Measurements from ENCODE around the gene DHRS3.
"Not testable (repeated sequence)": the region's sequence is repeated elsewhere in the genome, so short reads cannot be mapped to it uniquely, and the experiment has no call there.

Gene DHRS3

GRCh38 chr1:12617901-12618660, at the start of gene DHRS3:
Gene DHRS3, minus strand, starts transcription at chr1:12618210. Its CDS starts 862 bp downstream, at chr1:12617348.
- DNase-seq = peak in 3 of 4 experiments; percentile 40 to 59 (median 51)

- DNase-seq = no peak
Measured at GRCh38 chr1:12666141-12666735, 48.2 kb upstream of the DHRS3 start.

DNA sequence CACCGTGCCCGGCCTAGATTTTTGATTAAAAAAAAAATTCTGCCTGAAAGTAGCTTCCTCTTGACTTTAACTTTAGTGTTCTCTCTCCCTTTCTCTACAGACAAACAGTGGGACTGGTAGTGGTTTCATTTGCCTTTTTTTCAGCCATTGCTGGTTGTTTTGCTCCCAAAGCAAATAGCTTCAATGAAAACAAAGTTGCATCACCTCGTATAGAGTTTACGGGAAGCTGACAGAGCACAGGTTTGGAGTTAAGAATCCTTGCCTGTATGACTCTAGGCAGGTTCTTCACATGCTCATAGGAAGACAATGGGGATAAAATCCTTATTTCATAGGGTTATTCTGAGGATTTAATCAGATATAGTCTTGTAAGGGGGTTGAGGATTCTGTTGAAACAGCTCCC, 47.5 kb upstream of the DHRS3 start:
- DNase-seq = no peak

DNA sequence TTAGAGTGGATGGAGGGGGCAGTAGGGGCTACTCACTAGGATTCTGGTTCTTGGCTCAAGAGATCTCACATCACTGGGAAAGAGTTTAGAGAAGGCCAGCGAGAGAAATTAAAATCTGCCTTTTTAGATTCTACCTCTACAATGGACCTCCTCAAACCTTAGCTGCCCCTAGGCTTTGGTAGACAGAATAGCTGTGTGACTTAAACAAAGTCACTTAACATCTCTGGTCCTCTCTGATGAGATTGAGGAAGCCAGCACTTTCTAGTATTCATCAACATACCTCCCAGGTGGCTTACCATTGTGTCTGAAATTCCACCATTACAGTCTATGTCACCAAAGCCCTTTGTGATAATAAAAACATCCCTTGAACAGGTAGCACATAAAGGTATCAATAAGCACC, 44.5 kb upstream of the DHRS3 start:
- DNase-seq = no peak

DNA sequence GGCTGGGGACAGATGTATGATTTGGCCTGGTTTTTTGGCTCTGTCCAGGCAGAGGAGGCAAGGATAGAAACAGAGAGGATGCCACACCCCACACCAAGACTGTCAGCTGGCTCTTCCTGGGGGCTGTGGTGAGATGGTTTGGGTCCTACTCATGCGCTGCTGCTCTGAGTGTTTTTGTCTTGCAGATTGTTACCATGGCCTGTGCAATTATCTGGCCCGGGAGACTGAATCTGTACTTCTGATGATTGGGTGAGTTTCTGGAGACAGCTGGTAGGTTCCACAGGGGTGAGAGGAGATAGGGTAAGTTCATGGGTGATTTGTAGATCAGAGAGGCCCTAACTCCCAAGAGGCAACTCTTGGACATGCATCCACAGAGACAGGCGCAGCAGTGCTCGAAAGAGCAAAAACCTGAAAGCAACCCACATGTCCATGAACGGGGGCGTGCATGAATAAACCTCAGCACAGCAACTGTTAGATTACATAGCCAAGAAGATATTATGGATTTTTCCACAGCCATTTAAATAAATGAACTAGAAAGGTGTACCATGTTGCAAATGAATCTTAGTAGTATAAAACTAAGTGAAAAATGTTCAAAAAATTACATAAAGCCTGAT, 43.7 kb upstream of the DHRS3 start:
- no peak for DNase-seq

DNA sequence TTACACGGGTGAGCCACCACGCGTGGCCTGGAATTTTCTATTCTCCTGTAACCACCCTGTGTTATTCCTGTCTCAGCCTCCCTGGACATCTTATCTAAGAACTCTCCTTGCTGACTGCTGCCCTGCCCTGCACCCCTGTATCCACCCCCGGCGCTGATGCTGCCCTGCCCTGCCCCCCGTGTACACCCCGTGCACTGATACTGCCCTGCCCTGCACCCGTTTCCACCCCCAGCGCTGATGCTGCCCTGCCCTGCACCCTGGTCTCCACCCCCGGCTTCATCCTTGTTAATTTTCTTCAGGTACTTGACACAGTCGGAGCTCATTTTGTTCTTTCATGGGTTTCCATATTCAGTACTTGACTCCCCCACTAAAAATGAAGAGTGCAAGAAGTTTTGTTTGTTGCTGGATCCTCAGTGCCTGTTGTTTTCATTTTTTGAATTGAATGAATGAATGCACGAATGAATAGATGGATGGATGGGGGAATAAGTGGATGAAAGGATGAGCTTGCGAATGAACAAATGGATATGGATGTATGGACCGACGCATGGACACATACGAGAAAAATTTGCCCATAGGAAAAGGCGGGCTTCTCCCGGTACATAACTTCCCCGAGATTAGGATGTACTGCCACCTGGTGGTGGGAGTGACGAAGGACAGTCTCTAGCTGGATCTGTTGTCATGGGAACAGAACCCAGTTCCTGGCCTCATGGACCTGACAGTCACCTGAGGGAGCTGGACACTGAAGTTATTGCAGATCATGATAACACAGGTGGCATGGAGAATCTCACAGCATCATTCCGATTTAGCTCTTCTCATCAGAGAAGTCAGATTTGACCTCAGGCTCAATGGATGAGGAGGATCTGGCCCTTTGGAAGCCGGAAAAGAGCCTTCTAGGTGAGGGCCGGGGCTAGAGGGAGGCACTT, 40.8 kb upstream of the DHRS3 start:
- DNase-seq = peak; percentile 20 to 54 (median 33)

DNA sequence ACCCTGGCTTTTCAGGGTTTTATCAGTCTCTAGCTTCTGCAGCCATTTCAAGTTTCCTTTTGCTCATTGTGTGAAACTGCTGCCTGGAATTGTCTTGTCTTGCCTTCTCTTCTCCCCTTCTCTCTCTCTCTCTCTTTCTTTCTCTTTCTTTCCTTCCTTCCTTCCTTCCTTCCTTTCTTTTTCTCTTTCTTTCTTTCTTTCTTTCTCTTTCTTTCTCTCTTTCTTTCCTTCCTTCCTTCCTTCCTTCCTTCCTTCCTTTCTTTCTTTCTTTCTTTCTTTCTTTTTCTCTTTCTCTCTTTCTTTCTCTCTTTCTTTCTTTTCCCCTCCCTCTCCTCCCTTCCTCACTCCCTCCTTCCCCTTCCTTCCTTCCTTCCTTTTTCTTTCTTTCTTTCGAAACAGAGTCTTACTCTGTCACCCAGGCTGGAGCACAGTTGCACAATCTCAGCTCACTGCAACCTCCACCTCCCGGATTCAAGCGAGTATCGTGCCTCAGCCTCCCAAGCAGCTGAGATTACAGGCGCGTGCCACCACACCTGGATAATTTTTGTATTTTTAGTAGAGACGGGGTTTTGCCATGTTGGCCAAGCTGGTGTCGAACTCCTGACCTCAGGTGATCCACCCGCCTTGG, 40.0 kb upstream of the DHRS3 start:
- not testable (repeated sequence) for DNase-seq

GRCh38 chr1:12657060-12657884, 39.3 kb upstream of the DHRS3 start:
- no peak for DNase-seq

DNA sequence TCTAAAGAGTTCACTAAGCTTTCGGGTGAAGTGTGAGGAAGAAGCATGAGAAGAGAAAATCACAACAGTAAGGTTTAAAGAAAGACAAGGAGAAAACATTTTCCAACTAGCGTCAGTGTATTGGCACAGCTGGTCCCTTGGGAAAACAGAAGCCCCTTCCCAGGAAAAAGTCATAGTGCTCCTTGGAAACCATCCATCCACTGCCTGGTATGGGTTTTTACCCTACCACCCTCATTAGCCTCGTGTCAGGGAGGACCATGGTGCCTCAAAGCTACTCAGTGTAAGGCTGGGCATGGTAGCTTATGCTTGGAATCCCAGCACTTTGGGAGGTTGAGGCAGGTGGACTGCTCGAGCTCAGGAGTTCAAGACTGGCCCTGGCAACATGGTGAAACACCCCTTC, 38.6 kb upstream of the DHRS3 start:
- DNase-seq = no peak

DNA sequence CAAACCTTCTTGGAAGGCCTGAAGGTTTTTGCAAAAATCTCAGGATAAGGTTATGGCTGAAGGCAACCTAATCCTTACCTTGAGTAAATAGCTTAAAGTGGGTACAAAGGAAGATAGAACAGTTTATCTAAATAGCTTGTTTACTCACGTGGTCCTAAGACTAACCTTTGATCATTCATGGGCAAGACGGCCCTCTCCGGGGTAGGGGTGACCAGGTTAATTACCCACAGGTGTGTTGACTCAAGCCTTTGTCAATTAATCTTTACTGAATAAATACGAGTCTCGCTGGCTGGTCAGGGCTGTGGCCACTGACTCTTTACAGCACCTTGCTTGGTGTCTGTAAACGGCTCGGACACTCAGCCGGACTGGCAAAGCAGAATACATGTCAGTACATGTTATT, 36.6 kb upstream of the DHRS3 start:
- DNase-seq = no peak

GRCh38 chr1:12654004-12654567, 36.1 kb upstream of the DHRS3 start:
- DNase-seq = no peak

GRCh38 chr1:12649971-12650421, 32.0 kb upstream of the DHRS3 start:
- no peak for DNase-seq

- DNase-seq = no peak
Measured at GRCh38 chr1:12648741-12649140, 30.7 kb upstream of the DHRS3 start.

DNA sequence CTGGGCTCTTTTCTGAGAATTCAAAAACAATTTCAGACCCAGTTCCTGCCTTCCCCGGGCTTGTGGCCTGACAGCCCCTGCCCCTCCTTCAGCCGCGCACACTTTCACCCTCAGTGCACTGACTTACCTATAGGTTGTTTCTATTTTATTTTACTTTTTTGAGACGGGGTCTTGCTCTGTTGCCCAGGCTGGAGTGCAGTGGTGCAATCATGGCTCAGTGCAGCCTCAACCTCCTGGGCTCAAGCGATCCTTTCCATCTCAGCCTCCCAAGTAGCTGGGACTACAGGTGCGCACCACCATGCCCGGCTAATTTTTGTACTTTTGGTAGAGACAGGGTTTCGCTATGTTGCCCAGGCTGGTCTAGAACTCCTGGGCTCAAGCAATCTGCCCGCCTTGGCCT, 27.4 kb upstream of the DHRS3 start:
- DNase-seq = not testable (repeated sequence)

GRCh38 chr1:12644829-12645228, 26.8 kb upstream of the DHRS3 start:
- DNase-seq = no peak

DNA sequence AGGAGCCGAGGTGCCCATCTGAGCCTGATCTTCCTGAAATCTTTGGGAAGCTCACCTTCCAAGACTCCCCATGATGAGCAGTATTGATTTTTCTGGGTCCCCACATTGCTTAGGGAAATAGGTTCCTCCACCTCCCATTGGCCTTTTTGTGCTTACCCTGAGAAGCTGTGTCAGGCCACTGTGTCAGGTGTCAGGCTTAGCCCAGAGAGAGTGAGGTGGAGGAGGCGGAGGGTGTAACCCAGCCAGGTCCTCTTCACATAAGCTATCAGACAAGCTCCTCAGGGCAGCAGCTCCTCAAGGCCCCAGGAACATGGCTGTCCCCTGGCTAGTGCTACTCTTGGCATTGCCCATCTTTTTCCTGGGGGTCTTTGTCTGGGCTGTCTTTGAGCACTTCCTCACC, 26.2 kb upstream of the DHRS3 start:
- DNase-seq = no peak

DNA sequence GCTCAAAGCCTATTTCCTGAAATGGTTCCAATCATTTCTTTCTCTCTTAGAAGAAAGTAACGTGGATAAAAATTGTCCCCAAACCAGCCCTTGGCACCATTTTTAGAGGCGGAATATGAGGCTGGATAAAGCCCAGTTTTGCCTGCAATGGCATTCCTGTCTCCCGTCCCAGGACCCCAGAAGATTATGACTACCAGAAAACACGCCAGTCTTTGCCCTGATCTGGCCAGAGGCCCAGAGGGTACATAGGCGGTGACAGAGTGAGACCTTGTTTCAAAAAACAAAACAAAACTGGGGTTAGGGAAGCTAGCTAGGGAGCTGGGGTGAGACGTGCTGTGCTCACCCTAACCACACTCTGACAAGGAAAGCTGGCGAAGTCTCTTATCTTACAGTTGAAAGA, 25.8 kb upstream of the DHRS3 start, which contains the start of gene AADACL4:
Gene AADACL4, plus strand, starts transcription at position 301 of the 400 bp plus-strand sequence. CDS start 462 bp downstream, outside the sequence.
- DNase-seq = no peak

- DNase-seq = no peak
Measured at GRCh38 chr1:12643079-12643478, 25.1 kb upstream of the DHRS3 start.

DNA sequence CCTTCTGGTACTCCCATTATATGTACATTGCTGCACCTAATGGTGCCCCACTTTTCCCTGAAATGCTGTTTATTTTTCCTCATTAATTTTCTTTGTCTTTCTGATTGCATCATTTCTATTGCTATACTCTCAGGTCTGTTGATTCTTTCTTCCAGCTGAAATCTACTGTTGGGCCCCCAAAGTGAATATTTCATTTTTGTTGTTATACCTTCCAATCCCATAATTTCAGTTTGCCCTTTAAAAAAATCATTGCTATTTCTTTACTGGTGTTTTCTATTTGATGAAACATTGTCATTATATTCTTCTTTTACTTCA, 22.9 kb upstream of the DHRS3 start:
- no peak for DNase-seq

DNA sequence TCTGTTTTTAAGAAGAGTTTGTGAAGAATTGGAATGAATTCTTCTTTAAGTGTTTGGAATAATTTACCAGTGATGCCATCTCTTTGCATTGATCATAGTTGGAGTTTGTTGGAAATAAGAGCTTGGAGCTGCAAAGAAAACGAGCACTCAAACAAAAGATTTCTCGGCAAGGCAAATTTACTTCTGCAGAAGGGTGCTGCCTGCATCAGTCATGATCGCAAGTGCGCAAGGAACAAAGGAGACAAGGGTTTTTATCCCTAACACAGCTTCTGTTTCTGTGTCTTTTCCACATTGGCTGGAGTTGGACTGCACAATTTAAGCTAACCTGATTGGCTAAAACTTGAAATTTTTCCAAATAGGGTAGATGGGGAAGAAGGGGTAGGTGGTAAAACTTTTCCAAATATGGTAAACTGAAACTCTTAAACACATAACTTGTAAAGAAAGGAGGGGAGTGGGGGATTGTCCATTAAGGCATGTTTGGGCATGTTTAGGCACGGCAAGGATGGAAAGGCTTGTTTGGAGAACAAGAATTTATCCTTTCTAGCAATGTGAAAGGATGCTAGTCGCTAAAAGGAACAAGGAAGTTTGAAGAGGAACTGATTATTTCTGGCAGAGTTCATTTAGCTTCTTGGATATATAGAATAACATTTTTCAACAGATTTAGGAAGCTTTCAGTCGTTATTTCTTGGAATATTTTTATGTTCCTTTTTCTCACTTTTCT, 22.4 kb upstream of the DHRS3 start:
- no peak for DNase-seq

- DNase-seq = no peak
Measured at GRCh38 chr1:12637693-12638092, 19.7 kb upstream of the DHRS3 start.

All from activated naive CD4-positive, alpha-beta T cell (primary cell).